WTC11 (cell line): ENCODE data around the gene FOXP4. TPM values are rescaled to one million over a fixed set of nuclear protein-coding genes. Genes with fewer than 3 reads are reported as not detected.

Experiments
- ATAC-seq: fragments of 200-7000 bp; cut with Tn5 transposase; 2 replicates; pipeline ENCODE4 v1.10.0; 2021; ENCODE audit warnings: mild to moderate bottlenecking, moderate library complexity
- CTCF ChIA-PET: fragments of 300-600 bp; sonication (Branson Sonifier 250); formaldehyde crosslinking; loops from one replicate; lab custom pipeline; 2021; ENCODE audit warnings: antibody characterized with exemption; lab: Charles Lee
- POLR2A ChIA-PET: fragments of 350-600 bp; sonication (Branson Sonifier 250); formaldehyde crosslinking; loops from one replicate; lab custom pipeline; 2021; ENCODE audit warnings: antibody characterized with exemption; lab: Charles Lee
- DNase-seq: peaks from one replicate; pipeline ENCODE4 v3.0.0; 2021; ENCODE audit warnings: low spot score
- H3K27ac Mint-ChIP-seq: 2 replicates; pipeline ENCODE4 v1.8.0; 2021; ENCODE audit warnings: mixed read lengths
- H3K27me3 Mint-ChIP-seq: 2 replicates; pipeline ENCODE4 v1.8.0; 2021; ENCODE audit warnings: low read depth, mild to moderate bottlenecking, moderate library complexity, mixed read lengths
- H3K36me3 Mint-ChIP-seq: 2 replicates; pipeline ENCODE4 v1.8.0; 2021; ENCODE audit warnings: mixed read lengths
- H3K4me1 Mint-ChIP-seq: 2 replicates; pipeline ENCODE4 v1.8.0; 2022; ENCODE audit warnings: mixed read lengths
- H3K4me3 Mint-ChIP-seq: 2 replicates; pipeline ENCODE4 v1.8.0; 2021; ENCODE audit warnings: mild to moderate bottlenecking, moderate library complexity, mixed read lengths
- H3K9me3 Mint-ChIP-seq: 2 replicates; pipeline ENCODE4 v1.8.0; 2021; ENCODE audit warnings: mixed read lengths
- ATF1 ChIP-seq: sonication (generic); formaldehyde crosslinking; IDR thresholded peaks from 2 replicates; pipeline ENCODE4 v1.8.1; 2023; ENCODE audit warnings: mild to moderate bottlenecking, moderate library complexity, missing genetic modification reagents
- ESRRA ChIP-seq: sonication (generic); formaldehyde crosslinking; IDR thresholded peaks from 2 replicates; pipeline ENCODE4 v1.8.1; 2022; ENCODE audit warnings: mild to moderate bottlenecking, missing genetic modification reagents, borderline replicate concordance
- FOXK1 ChIP-seq: sonication (generic); formaldehyde crosslinking; IDR thresholded peaks from 2 replicates; pipeline ENCODE4 v1.8.0; 2022; ENCODE audit warnings: mild to moderate bottlenecking, moderate library complexity, missing genetic modification reagents
- IRF1 ChIP-seq: sonication (generic); formaldehyde crosslinking; IDR thresholded peaks from 2 replicates; pipeline ENCODE4 v1.8.0; 2023; ENCODE audit warnings: missing genetic modification reagents
- NFE2L1 ChIP-seq: sonication (generic); formaldehyde crosslinking; IDR thresholded peaks from 2 replicates; pipeline ENCODE4 v1.8.1; 2023; ENCODE audit warnings: missing genetic modification reagents
- NFYB ChIP-seq: sonication (generic); formaldehyde crosslinking; conservative IDR thresholded peaks from 2 replicates; pipeline ENCODE4 v1.8.0; 2022; ENCODE audit warnings: low read depth, missing genetic modification reagents
- ZNF121 ChIP-seq: sonication (generic); formaldehyde crosslinking; IDR thresholded peaks from 2 replicates; pipeline ENCODE4 v1.8.0; 2023; ENCODE audit warnings: missing genetic modification reagents
- ZNF138 ChIP-seq: sonication (generic); formaldehyde crosslinking; conservative IDR thresholded peaks from 2 replicates; pipeline ENCODE4 v1.8.1; 2022; ENCODE audit warnings: mild to moderate bottlenecking, moderate library complexity, missing genetic modification reagents
- ZNF317 ChIP-seq: sonication (generic); formaldehyde crosslinking; IDR thresholded peaks from 2 replicates; pipeline ENCODE4 v1.8.1; 2023; ENCODE audit warnings: low read depth, mild to moderate bottlenecking, moderate library complexity, missing genetic modification reagents, borderline replicate concordance
- ZNF423 ChIP-seq: fragments of 250-450 bp; sonication (Bioruptor Pico); IDR thresholded peaks from 2 replicates; pipeline ENCODE4 v2.1.2; 2022; ENCODE audit warnings: mild to moderate bottlenecking, moderate library complexity
- total RNA-seq: library from RNA; stranded (reverse); gene quantifications from 3 replicates; pipeline ENCODE4 v1.2.3, GENCODE V29; 2021
- TF ChIP-seq, protein P1 (sequence below): sonication (generic); formaldehyde crosslinking; IDR thresholded peaks from 2 replicates; pipeline ENCODE4 v1.8.0; 2022; ENCODE audit warnings: missing genetic modification reagents
- TF ChIP-seq, protein P2 (sequence below): sonication (generic); formaldehyde crosslinking; IDR thresholded peaks from 2 replicates; pipeline ENCODE4 v1.8.0; 2022; ENCODE audit warnings: mild to moderate bottlenecking, missing genetic modification reagents
- TF ChIP-seq, protein P3 (sequence below): fragments of 200-600 bp; IDR thresholded peaks from 2 replicates; pipeline ENCODE4 v1.8.0; 2022; ENCODE audit warnings: antibody characterized with exemption
- TF ChIP-seq, protein P4 (sequence below): fragments of 250-450 bp; sonication (Bioruptor Pico); conservative IDR thresholded peaks from 2 replicates; pipeline ENCODE4 v1.9.0; 2021; ENCODE audit warnings: mild to moderate bottlenecking

FOXP4 gene
- total RNA-seq, 1 experiment from 2014 or later, result 36.6 TPM

- TF ChIP-seq, protein P1, sequence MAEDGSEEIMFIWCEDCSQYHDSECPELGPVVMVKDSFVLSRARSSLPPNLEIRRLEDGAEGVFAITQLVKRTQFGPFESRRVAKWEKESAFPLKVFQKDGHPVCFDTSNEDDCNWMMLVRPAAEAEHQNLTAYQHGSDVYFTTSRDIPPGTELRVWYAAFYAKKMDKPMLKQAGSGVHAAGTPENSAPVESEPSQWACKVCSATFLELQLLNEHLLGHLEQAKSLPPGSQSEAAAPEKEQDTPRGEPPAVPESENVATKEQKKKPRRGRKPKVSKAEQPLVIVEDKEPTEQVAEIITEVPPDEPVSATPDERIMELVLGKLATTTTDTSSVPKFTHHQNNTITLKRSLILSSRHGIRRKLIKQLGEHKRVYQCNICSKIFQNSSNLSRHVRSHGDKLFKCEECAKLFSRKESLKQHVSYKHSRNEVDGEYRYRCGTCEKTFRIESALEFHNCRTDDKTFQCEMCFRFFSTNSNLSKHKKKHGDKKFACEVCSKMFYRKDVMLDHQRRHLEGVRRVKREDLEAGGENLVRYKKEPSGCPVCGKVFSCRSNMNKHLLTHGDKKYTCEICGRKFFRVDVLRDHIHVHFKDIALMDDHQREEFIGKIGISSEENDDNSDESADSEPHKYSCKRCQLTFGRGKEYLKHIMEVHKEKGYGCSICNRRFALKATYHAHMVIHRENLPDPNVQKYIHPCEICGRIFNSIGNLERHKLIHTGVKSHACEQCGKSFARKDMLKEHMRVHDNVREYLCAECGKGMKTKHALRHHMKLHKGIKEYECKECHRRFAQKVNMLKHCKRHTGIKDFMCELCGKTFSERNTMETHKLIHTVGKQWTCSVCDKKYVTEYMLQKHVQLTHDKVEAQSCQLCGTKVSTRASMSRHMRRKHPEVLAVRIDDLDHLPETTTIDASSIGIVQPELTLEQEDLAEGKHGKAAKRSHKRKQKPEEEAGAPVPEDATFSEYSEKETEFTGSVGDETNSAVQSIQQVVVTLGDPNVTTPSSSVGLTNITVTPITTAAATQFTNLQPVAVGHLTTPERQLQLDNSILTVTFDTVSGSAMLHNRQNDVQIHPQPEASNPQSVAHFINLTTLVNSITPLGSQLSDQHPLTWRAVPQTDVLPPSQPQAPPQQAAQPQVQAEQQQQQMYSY (CRISPR knock-in tag), result no peak
- TF ChIP-seq, protein P2, sequence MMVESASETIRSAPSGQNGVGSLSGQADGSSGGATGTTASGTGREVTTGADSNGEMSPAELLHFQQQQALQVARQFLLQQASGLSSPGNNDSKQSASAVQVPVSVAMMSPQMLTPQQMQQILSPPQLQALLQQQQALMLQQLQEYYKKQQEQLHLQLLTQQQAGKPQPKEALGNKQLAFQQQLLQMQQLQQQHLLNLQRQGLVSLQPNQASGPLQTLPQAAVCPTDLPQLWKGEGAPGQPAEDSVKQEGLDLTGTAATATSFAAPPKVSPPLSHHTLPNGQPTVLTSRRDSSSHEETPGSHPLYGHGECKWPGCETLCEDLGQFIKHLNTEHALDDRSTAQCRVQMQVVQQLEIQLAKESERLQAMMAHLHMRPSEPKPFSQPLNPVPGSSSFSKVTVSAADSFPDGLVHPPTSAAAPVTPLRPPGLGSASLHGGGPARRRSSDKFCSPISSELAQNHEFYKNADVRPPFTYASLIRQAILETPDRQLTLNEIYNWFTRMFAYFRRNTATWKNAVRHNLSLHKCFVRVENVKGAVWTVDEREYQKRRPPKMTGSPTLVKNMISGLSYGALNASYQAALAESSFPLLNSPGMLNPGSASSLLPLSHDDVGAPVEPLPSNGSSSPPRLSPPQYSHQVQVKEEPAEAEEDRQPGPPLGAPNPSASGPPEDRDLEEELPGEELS, result no peak
- TF ChIP-seq FOXK1 (no peak), ATF1 (CRISPR knock-in tag) (no peak), ZNF138 (CRISPR knock-in tag) (no peak), NFE2L1 (CRISPR knock-in tag) (no peak), ESRRA (CRISPR knock-in tag) (no peak)
- TF ChIP-seq, protein P3, sequence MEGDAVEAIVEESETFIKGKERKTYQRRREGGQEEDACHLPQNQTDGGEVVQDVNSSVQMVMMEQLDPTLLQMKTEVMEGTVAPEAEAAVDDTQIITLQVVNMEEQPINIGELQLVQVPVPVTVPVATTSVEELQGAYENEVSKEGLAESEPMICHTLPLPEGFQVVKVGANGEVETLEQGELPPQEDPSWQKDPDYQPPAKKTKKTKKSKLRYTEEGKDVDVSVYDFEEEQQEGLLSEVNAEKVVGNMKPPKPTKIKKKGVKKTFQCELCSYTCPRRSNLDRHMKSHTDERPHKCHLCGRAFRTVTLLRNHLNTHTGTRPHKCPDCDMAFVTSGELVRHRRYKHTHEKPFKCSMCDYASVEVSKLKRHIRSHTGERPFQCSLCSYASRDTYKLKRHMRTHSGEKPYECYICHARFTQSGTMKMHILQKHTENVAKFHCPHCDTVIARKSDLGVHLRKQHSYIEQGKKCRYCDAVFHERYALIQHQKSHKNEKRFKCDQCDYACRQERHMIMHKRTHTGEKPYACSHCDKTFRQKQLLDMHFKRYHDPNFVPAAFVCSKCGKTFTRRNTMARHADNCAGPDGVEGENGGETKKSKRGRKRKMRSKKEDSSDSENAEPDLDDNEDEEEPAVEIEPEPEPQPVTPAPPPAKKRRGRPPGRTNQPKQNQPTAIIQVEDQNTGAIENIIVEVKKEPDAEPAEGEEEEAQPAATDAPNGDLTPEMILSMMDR, result no peak
- TF ChIP-seq, all 79 proteins: peak for 0
Observed at GRCh38 chr6:41497573-41497972, 48.6 kb upstream of the FOXP4 start (continued).

- no peak overlapping the region for H3K4me3 Mint-ChIP-seq
- POLR2A ChIA-PET, result no interaction called here
- no peak for TF ChIP-seq ZNF317 (CRISPR knock-in tag)
- TF ChIP-seq ZNF121 (CRISPR knock-in tag), result no peak
- no peak for TF ChIP-seq ZNF423 (CRISPR knock-in tag)
- TF ChIP-seq, protein P4, sequence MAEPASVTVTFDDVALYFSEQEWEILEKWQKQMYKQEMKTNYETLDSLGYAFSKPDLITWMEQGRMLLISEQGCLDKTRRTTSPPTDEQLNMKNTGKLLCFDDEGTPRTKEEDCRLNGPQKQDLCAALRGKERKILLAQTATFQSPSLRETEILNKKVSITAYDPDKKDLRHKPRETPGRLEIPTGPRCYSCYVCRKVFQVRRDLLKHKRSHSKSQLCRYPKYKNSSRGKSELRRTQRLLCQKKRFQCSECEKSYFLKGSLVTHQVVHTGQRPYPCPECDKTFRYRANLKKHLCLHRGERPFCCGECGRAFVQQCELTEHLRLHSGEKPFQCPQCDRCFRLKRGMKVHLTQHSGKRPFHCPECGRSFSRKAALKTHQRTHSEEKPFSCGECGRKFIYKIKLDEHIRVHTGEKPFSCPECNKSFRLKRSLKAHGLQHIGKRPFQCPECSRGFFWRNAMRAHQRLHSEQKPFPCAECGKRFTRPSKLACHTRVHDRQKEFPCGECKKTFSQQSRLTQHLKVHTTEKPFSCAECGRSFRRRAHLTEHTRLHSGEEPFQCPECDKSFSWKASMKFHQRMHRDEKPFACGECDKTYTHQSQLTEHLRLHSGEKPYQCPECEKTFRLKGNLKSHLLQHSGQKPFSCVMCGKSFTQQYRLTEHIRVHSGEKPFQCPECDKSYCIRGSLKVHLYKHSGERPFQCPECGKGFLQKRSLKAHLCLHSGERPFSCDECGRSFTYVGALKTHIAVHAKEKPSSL (CRISPR knock-in tag), result no peak
- TF ChIP-seq IRF1 (CRISPR knock-in tag), result no peak
- TF ChIP-seq NFYB (CRISPR knock-in tag), result no peak
- TF ChIP-seq, all 79 proteins: peak for 0
- peaks cover 28% of the 10 kb centered on the region for H3K4me1 Mint-ChIP-seq
- no peak overlapping the region for H3K27ac Mint-ChIP-seq
- DNase-seq, result no peak
- H3K36me3 Mint-ChIP-seq, result no peaks in the 10 kb centered on the region
- CTCF ChIA-PET, result interaction anchor here (0.8 to 2.6 kb wide), 3 partner anchors 47 to 73 kb away, joined by 3 to 10 read pairs (median 3); no protein-coding TSS in a partner anchor
- no peak for ATAC-seq
- no peaks in the 10 kb centered on the region for H3K9me3 Mint-ChIP-seq
- H3K27me3 Mint-ChIP-seq, result peaks cover 88% of the 10 kb centered on the region
Observed at GRCh38 chr6:41497994-41498393, 48.2 kb upstream of the FOXP4 start.
